Amygdala (tissue), 56 donors: ENCODE data around the gene PCAT6.
"Not testable (repeated sequence)": the region's sequence is repeated elsewhere in the genome, so short reads cannot be mapped to it uniquely, and the experiment has no call there.

Experiments used
- DNase-seq, 56 donors: peaks; one replicate each; lab custom pipeline; 2025; lab: John Stamatoyannopoulos, UW

Gene PCAT6

DNA sequence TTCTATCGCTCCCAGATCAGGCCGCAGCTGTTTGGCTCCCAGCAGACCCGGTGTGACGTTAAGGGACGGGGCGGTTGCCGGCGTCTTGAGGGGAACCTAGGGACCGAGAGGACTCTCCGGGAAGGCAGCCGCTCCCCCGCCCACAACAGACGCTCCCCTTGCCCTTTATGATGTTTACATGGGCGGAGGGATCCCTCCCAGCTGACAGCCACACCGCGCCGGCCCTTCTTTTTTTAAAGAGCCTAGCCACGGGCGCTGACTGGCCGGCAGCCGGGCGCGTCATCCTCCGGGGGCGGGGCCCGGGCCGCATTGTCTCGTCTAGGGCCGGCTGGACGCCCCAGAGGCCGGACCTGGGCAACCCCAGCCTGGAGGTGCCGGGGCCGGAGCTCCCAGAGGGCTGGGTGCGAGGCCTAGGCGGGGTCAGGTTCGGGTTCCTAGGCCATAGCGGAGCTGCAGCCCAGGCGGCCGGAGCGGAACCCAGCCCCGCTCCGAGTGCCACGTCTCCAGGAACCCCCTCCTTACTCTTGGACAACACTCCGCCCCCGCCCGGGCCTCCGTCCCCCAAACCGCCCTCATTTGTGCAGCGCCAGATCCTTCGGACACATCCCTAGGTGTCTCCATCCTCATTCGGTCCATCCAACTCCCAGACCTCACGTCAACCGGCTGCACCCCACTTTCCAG is at the start of gene PCAT6:
TSS of gene PCAT6 (plus strand) at position 340 of the 681 bp plus-strand sequence.
- DNase-seq: peak; percentile 33 to 96 (median 88)

DNA sequence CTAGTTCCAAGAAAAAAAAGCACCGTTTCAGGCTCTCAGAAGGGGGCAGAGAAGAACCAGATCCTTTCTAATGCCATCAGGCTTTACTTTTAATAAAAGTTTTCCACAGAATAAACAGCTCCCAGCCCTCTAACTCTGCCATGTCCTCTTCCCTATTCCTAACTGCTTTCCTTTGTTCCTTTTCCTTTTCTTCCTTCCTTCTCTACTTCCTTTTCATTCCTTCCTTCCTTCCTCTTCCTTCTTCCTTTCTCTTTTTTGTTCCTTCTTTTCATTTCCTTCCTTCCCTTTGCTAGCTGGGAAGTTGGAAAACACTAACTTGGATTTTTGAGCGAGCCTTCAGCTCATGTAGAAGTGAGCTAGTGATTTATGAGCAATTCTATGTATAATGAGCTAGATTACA is 48.7 kb upstream of the PCAT6 start:
- DNase-seq: no peak

DNA sequence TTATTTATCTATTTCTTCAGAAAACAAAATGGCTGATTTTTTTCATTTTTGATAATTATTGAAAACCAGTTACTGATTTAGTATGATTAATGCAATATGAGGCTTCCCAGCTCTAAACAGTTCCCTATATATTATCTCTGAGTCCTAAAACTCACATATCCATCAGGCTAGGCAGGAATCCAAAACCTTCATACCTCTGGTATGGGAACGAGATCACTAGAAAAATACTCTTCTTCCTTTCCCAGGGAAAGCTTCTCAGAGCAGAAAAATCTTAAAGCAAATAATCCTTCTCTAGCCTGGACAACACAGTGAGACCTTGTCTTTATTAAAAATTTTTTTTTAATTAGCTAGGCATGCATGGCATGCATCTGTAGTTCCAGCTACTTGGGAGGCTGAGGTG is 45.0 kb upstream of the PCAT6 start:
- no peak for DNase-seq

DNA sequence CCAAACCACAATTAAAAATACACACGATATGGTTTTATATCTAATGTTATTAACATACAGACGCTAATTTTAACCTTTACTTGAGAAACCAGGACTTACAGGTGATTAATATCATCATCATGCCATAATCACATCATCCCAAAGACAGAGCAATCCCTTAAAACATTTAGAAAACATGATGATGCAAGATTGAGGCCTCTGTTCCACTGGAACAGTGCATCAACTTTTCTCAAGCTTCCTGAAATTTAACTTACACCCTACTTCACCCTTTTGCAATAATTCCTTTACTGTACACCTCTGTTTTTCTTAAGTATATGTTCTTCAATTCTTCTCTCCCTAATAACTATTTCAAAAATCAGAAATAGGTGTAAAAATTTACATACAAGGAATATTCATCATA is 40.6 kb upstream of the PCAT6 start:
- no peak for DNase-seq

DNA sequence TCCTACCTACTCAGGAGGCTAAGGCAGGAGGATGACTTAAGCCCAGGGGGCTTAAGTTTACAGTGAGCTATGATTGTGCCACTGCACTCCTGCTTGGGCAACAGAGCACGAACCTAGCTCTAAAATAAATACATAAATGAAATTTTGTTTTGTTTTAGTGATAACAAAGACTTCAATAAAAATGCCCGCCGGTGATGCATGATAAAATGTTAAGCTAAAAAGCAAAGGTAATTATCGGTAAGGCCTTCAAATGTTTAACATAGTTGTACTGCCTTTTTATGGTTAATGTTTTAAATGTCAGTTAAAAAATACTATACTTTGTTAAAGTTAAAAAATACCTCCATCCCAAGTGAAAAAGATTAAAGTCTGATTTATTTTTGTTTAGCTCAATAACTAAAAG is 29.6 kb upstream of the PCAT6 start:
- DNase-seq: no peak

DNA sequence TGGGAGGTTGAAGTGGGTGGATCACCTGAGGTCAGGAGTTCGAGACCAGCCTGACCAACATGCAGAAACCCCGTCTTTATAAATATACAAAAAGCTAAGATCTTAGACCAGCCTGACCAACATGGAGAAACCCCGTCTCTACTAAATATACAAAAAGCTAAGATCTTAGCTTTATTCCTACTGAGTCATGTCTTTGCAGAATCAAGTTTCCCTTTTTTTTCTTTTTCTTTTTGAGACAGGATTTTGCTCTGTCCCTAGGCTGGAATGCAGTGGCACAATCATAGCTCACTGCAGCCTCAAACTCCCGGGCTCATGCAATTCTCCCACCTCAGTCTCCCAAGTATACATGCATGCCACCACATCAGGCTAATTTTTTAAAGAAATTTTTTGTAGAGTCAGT is 23.9 kb upstream of the PCAT6 start:
- DNase-seq: no peak

DNA sequence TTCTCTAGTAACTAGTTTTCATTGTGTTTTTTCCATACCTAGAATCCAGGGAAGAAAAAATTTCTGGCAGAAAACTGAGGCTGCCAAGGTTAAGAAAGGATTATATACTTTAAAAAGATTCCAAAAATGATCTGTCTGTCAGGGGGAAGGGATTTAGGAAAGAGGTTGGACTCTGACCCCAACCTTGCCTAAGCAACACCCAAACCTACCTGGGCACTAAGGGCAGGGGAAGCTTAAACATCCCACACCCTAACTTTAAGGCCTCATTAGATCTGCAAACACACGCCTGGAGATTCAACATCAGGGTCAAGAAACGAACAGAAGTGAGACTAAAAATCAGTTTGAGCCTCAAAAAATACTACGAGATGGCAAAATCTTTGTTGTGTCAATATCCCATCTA is 22.0 kb upstream of the PCAT6 start:
- no peak for DNase-seq

DNA sequence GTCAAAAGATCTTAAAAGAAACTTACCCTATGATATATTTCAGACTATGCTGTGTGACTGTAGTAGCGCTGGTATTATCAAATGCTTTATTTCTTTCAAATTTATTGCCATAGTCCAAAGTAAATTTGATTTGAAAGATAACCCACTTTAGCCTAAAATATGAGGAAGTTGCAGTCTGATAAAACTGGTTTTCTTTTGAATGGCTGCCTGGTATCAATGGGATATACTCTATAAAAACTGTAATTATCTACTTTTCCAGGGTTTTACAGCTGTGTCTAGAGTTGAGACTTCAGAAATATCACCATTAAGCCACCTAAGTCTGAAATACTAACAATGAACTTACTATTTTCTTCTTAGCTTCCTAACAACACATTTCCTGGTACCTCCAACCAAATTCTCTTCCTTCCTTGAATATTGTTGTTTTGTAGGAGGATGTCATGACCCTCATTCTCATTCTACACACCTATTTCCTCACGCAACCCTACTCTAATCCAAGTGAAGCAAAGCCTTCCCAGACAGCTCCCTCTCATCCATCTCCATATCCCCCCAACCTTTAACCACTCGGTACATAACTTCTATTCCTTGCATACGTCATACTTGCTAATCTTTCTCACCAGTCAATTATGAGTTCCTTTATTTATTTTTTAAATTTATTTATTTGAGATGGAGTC is 19.5 kb upstream of the PCAT6 start:
- no peak for DNase-seq

DNA sequence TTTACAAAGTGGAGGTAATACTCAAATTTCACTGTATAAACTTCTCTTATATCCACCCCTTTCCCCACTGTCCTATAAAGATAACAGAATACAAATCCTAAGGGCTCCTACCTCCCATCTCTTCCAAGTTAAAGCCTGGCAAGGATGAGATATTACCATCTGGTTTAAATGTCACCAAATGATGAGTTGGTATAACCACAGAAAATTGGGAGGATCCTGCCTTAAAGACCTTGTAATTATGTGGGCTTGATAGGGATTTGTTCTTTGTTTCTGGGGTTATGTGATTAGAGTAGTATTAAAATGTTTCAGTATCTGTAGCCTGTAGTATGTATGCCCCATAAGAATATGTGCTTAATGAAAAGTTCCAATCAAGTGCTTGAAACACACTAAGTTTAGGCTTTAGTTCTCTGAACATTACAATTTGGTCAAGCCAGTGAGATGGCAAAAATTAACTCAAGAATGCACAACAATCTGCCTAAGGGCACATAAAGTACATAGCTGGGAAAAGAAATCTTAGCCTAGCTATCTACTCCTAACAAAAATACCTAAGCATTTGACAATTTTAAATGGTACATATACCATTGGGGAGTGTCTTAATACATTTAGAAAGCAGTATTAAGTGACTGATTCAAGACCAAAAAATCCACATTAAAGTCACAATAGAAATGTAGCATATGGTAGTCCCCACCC is 16.6 kb upstream of the PCAT6 start:
- DNase-seq: no peak

DNA sequence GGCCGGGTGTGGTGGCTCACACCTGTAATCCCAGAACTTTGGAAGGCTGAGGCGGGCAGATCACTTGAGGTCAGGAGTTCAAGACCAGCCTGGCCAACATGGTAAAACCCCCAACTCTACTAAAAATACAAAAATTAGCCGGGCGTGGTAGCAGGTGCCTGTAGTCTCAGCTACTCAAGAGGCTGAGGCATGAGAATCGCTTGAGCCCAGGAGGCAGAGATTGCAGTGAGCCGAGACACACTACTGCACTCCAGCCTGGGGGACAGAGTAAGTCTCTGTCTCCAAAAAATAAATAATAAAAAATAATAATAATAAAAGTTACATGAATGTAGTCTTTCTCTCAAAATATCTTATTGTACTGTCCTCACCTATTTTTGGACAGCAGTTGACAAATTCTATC is 15.8 kb upstream of the PCAT6 start:
- DNase-seq: not testable (repeated sequence)

DNA sequence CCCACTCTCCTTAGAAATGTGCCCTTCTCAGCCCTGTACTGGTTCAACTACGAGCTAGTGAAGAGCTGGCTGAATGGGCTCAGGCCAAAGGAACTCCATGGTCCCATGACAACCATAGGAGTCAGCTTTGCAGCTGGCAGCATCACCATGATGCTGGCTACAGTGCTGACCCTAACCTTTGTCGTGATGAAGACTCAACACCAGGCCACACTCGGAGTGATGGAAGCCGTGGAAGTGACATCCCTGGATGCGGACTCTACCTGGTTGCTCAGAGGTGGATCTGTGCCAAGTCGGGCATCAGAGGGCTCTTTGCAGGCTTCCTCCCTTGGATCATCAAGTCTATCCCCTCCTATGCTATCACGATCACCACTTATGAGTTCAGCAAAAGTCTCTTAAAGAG is 14.1 kb upstream of the PCAT6 start:
- no peak for DNase-seq

DNA sequence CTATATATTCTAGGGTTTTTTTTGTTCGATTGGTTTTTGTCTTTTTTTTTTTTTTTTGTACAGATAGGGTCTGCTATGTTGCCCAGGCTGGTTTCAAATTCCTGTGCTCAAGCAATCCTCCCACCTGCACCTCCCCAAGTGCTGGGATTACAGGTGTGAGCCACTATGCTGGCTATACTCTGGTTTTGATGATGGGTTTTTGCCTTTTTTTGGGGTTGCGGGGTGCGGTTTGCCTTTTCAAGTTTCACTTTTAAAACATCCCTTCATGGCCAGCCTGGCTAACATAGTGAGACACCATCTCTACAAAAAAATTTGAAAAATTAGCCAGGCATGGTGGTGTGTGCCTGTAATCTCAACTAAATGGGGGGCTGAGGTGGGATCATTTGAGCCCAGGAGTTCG is 12.5 kb upstream of the PCAT6 start:
- DNase-seq: no peak

DNA sequence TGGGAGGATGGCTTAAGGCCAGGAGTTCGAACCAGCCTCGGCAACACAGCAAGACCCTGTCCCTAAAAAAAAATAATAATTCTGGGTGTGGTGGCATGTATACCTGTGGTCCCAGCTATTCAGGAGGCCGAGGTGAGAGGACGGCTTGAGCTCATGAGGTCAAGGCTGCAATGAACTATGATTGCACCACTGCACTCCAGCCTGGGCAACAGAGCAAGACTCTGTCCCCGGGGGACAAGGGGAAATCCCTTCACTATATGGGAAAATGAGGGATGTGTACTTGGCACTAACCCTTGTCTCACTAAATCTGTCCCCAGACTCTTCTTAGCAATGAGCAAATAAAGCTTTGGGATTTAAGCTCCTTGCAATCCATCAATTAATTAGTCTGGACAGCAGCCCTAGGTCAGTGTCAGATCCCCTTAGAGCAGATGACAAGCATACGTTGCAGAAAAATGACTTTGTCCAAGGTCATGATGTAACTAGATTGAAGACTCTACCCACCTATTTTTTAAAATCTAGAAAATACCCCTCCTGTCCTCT is 11.9 kb upstream of the PCAT6 start:
- no peak for DNase-seq

DNA sequence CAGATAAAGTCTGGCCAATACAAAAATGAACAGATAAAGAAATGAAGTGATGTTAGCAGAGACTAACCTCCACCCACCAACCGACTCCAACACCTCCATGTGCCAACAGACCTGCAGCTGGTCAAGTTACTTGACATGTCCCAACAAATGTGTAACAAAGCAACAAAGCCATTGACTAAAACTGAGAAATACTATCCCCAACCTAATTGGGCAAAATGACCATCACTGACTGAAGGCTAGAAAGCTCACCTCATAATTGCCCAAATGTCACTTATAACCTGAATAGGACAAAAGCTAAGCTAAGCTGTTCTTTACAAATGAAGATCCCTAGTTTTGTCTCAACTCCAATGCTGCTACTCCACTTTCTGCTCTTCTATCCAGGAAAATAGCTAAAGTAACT is 10.0 kb upstream of the PCAT6 start:
- DNase-seq: no peak

DNA sequence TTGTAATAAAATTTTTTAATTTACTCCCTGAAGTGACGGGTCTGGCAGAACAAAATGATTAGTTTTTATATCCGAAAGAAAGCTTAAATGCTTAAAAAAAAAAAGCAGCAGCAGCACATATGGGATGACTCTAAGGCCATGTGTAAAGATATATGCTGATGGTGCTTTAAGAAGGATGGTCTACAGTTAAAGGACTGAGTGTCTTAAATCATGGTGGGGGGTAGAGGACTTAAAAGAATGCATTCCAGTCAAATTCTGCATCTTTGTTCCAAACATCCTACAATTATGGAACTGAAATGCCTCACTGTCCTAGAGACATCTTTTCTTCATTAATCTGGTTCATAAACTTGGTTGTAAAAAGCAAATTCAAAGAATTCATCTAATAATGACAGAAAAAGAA is 9.6 kb upstream of the PCAT6 start:
- no peak for DNase-seq

DNA sequence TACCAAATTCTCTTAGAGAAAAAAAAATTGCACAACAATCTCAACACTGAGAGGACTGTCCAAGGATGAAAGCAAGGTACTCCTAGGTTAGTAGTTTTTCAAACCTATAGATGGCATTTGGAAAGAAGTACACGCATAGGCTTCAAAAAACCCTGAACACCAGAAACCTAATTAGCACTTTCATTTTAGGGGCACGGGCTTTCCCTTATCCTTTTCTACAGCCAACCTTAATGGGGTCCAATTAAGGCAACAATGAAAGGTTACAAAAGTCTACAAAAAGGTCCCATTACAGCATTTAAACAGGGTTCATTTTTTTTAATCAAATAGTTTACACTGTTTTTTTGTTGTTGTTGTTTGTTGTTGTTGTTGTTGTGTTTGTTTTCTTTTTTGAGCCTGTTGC is 8.7 kb upstream of the PCAT6 start:
- no peak for DNase-seq

DNA sequence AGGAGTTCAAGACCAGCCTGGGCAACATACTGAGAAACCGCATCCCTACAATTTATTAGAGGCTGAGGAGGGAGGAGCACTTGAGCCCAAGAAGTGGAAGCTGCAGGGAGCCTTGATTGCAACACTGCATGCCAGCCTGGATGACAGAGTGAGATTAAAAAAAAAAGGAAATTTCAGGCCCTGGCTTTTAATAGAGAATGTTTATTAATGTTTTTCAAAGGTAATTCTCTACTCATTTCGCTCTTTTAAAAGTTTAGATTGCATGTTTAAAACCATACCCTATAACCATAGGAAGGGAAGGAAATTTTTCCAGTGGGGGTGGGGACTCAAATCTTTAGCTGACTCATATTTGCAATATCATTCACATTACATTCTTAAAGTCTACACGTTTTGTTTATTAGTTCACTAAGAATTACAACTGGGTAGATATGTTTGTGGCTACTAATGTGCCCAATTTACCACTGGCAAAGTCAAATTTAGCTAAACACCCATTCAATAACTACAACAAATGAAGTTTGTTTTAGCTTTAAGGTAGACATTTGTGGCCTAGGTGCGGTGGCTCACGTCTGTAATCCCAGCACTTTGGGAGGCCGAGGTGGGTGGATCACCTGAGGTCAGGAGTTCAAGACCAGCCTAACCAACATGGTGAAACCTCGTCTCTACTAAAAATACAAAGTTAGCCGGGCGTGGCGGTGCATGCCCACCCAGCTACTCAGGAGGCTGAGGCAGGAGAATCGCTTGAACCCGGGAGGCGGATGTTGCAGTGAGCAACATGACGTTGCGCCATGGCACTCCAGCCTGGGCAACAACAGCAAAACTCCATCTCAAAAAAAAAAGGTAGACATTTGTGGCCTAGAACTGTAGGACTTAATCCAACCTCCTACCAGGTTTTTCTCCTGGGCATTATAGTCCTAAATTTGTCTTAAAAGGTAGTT is 7.5 kb upstream of the PCAT6 start:
- no peak for DNase-seq

DNA sequence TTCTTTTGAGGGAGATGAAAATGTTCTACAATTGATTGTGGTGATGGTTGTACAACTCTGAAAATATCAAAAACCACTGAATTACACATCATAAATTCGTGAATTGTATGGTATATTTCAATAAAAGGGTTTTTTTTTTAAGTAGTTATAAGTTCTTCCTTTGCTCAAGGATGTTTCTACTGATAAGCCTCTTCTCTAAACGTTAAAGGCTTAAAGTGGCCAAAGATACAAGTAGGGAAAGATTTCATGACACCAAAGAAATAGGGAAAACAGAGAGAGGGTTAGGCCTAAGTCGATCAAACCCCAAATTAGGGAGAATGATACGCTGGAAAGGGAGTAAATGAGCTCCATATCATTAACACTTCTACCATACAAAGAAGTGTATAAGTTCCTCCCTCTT is 6.6 kb upstream of the PCAT6 start:
- no peak for DNase-seq

DNA sequence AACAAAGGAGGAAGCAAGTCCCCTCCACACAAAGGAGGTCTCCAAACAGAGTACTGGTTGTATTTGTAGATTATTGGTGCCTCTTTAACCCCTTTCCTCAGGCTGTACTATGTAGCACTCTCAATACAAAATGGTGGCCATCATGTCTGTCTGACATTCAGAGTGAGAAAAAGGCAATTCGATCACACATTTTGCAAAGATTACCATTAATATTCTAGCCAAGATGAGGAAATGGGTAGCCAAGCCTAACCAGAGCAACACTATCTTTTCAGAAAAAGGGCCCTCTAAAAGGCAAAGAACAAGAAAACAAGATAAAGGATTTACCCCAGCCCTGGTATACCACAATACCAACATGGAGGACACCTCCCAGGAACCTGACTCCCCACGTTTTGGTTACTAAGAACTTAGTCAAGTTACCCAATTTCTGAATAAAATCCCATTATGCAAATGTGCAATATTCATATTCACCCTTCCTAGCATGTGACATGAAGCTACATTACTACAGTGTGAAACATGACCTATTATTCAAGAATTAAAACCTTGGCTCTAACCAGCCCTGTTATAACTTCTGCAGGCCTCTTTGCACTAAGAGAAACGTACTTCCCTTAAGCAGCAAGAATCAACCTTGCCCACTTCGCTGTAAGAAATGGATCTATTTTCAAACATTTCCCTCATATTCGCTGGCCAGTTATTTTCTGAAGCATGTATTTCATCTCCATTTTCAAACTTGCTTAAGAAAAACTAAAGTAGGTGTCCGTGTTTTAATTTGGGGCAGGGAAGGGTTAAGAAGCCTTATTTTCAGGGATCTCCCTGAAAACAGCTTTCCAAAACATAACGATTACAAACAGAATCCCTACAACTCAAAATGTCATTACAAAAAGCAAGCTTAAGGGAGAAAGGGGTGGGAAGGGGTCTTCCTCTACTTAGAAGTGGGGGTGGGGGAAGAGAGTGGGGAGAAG is 4.6 kb upstream of the PCAT6 start:
- DNase-seq: no peak
